Erythroblast (primary cell): Measurements from ENCODE around the gene DKKL1.

ENCODE experiments used
- GATA1 ChIP-seq: IDR thresholded peaks from 2 replicates; pipeline ENCODE4 v1.6.1; 2011; ENCODE audit warnings: low read depth, mild to moderate bottlenecking, control low read depth, low read length, moderate library complexity
- POLR2A ChIP-seq: IDR thresholded peaks from 2 replicates; pipeline ENCODE4 v1.6.1; 2011; ENCODE audit warnings: mild to moderate bottlenecking, low read length

GRCh38 chr19:49378512-49378911 is 14.8 kb downstream of the DKKL1 start:
- TF ChIP-seq POLR2A, result no peak
- no peak for TF ChIP-seq GATA1
